HG03558 (cell line): ENCODE results near the gene ARL4D.
"Not testable (repeated sequence)": the region's sequence is repeated elsewhere in the genome, so short reads cannot be mapped to it uniquely, and the experiment has no call there.

ENCODE experiments used
- ATAC-seq: cut with Tn5 transposase; IDR thresholded peaks from one replicate; pipeline ENCODE4 v1.9.1; 2021; ENCODE audit warnings: moderate number of reproducible peaks; ENCODE audit not compliant: unreplicated experiment; ENCODE audit errors: extremely low read depth

Gene ARL4D

DNA sequence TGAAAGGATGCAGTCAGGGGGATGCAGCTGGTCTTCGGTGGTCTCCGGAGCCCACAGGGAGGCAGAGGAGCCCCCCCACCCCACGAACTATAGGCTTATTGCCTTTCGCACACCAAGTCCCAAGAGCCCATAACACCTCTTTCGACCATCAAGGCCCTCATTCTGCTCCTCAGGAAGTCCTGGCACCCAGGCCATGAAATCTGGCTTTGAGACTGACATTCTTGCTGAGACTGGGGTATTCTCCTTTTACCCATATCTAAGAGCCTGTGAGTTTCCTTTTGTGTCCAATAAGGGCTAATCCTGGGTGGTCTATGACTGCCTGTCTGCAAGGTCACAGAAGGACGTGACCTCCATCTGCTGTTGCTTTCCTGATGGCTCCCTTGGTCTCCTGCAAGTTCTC is 6.4 kb upstream of the ARL4D start:
- ATAC-seq: no peak

GRCh38 chr17:43393944-43394482 is 4.8 kb upstream of the ARL4D start:
- ATAC-seq: no peak

DNA sequence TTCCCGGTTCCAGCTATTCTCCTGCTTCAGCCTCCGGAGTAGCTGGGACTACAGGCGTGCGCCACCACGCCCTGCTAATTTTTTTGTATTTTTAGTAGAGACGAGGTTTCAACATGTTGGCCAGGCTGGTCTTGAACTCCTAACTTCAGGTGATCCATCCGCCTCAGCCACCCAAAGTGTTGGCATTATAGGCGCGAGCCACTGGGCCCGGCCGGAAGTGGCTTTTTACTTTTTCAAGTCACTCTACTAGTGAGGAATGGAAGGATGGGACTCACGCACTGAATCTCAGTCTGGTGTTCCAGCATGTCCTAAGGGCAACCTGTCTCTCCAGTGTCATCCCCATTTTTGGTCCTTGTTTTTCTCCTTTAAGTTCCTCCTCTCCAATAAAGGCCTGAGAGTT is 4.1 kb upstream of the ARL4D start:
- not testable (repeated sequence) for ATAC-seq

DNA sequence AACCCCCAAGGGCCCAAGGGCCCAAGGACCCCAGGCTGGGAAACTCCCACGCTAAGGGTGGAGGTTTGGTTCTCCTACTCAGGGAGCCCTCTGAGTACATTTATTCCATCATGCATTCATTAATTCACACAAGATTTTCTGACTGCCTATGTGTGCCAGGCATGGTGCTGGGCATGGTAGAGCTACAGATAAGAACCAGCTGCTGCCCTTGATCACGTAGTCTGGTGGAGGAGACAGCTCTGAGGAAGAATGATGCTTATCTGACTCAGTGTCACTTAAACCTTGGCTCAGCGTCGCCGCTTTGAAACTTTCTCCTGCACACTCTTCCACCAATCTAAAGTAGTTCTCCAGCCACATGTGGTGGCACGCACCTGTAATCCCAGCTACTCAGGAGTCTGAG is 3.6 kb upstream of the ARL4D start:
- no peak for ATAC-seq

DNA sequence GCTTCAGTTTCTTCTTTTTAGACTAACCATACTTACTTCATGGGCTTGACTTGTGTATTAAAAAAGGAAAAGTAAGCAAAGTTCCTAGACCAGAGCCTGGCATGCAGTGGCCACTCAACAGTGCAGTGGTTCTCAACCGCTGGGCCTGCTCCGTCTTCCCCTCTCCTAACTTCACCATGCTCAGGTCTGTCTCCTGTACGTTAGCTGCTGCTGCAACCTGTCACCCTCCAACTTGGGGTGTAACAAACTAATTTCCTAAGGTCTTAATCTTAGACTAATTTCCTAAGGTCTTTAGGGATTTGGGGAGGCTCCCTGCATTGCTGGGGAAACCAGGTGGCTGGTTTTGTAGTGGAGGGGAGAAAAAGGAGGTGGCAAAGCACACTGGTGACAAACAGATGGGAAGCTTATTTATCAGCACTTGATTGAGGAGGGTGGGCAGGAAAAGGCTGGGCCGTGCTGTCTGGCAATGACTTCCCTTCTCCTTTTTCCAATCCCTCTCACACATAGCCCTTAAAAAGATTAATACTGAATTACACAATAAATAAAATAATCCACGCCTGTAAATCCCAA is 2.2 kb upstream of the ARL4D start:
- no peak for ATAC-seq

- ATAC-seq: no peak
Observed at GRCh38 chr17:43399839-43400328, 1.1 kb downstream of the ARL4D start.

GRCh38 chr17:43400943-43401717 is 2.3 kb downstream of the ARL4D start:
- no peak for ATAC-seq

GRCh38 chr17:43402078-43402477 is 3.3 kb downstream of the ARL4D start:
- no peak for ATAC-seq

DNA sequence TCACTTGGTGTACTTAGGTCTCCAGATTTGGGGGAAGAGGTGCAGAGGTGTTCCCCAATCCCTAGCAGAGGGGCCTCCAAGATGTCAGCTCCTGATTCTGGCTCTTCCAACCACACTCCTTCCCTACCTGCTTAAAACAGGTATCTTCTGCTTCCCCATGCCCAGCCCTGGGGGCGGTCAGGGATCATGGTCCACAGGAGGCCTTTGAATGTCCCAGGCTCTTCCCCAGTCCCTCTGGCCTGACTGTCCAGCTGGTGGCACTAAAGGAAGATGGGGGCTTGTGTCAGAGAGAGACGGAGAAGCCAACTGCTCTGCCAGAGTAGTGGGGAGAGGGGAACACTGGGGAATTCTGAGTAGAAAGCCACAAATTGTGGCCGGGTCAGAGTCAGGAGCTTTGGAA is 3.8 kb downstream of the ARL4D start:
- no peak for ATAC-seq

- no peak for ATAC-seq
Observed at GRCh38 chr17:43403846-43404245, 5.1 kb downstream of the ARL4D start.

DNA sequence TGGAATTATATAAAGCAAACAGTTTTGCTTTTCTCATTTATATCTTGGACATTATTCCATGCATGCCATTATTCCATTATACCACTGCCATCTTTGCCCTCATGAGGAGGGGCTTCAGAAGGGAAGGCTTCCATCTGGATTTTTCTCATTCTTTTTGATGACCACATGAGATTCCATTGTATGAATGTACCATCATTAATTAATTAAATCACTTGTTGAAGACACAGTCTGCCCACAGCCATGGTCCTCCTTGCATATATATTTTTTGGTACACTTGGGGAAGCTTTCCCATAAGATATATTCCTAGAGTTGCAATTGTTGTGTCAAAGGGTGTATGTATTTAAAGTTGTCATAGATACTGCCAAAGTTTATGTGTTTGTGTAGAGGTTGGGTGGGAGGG is 7.1 kb downstream of the ARL4D start:
- no peak for ATAC-seq

GRCh38 chr17:43406676-43407645 is 8.2 kb downstream of the ARL4D start:
- no peak for ATAC-seq

GRCh38 chr17:43409131-43409530 is 10.3 kb downstream of the ARL4D start:
- no peak for ATAC-seq

GRCh38 chr17:43410557-43411368 is 12.0 kb downstream of the ARL4D start:
- ATAC-seq: no peak

DNA sequence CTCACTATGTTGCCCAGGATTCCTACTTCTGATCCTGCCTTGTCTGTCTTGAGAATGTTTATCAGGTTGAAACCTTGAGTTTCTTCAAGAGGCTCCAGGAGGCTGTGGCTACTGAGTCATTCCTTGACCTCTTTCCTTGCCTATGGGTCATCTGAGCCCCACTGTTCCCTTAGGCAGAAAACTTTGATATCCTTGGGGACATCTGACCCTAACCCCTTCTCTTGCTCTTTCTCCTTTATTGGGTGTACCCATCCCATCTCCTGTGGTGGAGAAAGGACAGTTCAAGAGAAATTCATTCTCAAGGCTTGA is 12.5 kb downstream of the ARL4D start:
- no peak for ATAC-seq

GRCh38 chr17:43411749-43412148 is 13.0 kb downstream of the ARL4D start:
- no peak for ATAC-seq

- ATAC-seq: no peak
Observed at GRCh38 chr17:43412166-43412565, 13.4 kb downstream of the ARL4D start.

- ATAC-seq: no peak
Observed at GRCh38 chr17:43416998-43417890, 18.5 kb downstream of the ARL4D start.
